Measurements from ENCODE around the gene SV2A. TPM values are rescaled to one million over a fixed set of nuclear protein-coding genes. Genes with fewer than 3 reads are reported as not detected.
A peak's percentile ranks its signal among the peaks of the same experiment; 100 is the strongest.

The SV2A gene, protein sequence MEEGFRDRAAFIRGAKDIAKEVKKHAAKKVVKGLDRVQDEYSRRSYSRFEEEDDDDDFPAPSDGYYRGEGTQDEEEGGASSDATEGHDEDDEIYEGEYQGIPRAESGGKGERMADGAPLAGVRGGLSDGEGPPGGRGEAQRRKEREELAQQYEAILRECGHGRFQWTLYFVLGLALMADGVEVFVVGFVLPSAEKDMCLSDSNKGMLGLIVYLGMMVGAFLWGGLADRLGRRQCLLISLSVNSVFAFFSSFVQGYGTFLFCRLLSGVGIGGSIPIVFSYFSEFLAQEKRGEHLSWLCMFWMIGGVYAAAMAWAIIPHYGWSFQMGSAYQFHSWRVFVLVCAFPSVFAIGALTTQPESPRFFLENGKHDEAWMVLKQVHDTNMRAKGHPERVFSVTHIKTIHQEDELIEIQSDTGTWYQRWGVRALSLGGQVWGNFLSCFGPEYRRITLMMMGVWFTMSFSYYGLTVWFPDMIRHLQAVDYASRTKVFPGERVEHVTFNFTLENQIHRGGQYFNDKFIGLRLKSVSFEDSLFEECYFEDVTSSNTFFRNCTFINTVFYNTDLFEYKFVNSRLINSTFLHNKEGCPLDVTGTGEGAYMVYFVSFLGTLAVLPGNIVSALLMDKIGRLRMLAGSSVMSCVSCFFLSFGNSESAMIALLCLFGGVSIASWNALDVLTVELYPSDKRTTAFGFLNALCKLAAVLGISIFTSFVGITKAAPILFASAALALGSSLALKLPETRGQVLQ
- 1 to 10 TPM in 3 of 5 donors, under 1 TPM in 1, not detected in 1; 0.58 to 4.6 (median 2.3) TPM for total RNA-seq
- polyA plus RNA-seq, result 1 to 10 TPM in 1 of 3 donors, under 1 TPM in 2; 0.46 to 1.4 (median 1.00) TPM
- long read RNA-seq, donor 1, result 0 reads
- long read RNA-seq, donor 2, full-length matches to known transcripts, result 2 of 2 reads
- long read RNA-seq, donor 2, partial matches to known transcripts, result 0 of 2 reads
- long read RNA-seq, donor 2, other reads (novel, unspliced or antisense), result 0 of 2 reads
- long read RNA-seq, donor 3, result 0 reads
- long read RNA-seq, donor 4, full-length matches to known transcripts, result 1 of 1 reads
- long read RNA-seq, donor 4, partial matches to known transcripts, result 0 of 1 reads
- long read RNA-seq, donor 4, other reads (novel, unspliced or antisense), result 0 of 1 reads
- long read RNA-seq, donor 5, result 0 reads
- long read RNA-seq, donor 6, result 0 reads
- long read RNA-seq, donor 7, result 0 reads
- long read RNA-seq, donor 8, result 0 reads
- long read RNA-seq, donor 9, result 0 reads
- long read RNA-seq, donor 10, result 0 reads

DNA sequence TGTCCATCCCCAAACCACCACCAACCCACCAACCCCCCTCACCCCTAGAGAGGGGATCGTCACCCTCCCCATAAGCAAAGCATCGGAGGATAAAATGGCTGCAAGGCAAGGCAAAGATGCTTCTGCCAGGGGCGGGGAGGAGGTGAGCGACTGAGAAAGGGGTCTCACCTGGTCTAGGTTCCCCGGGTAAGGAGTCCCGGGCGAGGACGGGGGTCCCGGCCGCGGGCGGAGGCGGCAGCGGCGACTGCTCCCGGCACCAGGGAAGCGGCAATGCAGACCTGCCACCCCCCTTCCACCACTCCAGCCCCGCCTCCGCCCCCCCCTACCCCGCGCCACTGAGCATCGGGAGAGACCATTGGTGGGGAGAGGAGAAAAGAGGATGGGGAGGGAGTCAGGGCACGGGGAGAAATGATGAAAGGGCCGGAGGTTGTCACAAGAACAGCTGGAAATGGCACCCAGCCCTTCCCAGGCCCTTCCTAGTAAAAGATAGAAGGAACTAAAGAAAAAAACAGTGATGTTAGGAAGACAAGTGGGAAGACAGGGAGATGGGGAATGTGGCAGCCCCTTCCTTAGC, at the start of gene SV2A:
SV2A (minus strand) TSS at position 274 of the 574 bp plus-strand sequence. CDS start 4,004 bp downstream, outside the sequence.
- Histone ChIP-seq H3K4me3 (peak within 1 kb of the TSS; percentile 46 to 49 (median 47)), H3K36me3 (peaks cover 4 to 17% (median 16%) of the 10 kb centered on the region in 4 donors), H3K9me3 (no peaks in the 10 kb centered on the region), H3K27me3 (peaks cover 0 to 21% (median 15%) of the 10 kb centered on the region in 3 donors), H3K27ac (peak within 1 kb of the TSS in 1 of 5 donors; percentile 47), H3K4me1 (peaks cover 9 to 27% (median 17%) of the 10 kb centered on the region in 4 donors)
- peak; percentile 29 to 80 for DNase-seq
- intact Hi-C loops (cut with DNase I; ENCODE audit: low total_unique reads), result no loop called here
- WGBS, 5 donors, result 1 to 6% (median 3%) methylated on average over 11 to 24 of the region's 24 CpGs
- TF ChIP-seq, protein P1, sequence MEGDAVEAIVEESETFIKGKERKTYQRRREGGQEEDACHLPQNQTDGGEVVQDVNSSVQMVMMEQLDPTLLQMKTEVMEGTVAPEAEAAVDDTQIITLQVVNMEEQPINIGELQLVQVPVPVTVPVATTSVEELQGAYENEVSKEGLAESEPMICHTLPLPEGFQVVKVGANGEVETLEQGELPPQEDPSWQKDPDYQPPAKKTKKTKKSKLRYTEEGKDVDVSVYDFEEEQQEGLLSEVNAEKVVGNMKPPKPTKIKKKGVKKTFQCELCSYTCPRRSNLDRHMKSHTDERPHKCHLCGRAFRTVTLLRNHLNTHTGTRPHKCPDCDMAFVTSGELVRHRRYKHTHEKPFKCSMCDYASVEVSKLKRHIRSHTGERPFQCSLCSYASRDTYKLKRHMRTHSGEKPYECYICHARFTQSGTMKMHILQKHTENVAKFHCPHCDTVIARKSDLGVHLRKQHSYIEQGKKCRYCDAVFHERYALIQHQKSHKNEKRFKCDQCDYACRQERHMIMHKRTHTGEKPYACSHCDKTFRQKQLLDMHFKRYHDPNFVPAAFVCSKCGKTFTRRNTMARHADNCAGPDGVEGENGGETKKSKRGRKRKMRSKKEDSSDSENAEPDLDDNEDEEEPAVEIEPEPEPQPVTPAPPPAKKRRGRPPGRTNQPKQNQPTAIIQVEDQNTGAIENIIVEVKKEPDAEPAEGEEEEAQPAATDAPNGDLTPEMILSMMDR (IDR thresholded peaks at IDR 0.05), result no peak
- no peak for TF ChIP-seq POLR2AphosphoS5 (IDR thresholded peaks at IDR 0.05)
- TF ChIP-seq EP300 (IDR thresholded peaks at IDR 0.05), result no peak
- no peak for TF ChIP-seq POLR2A (IDR thresholded peaks at IDR 0.05)

DNA sequence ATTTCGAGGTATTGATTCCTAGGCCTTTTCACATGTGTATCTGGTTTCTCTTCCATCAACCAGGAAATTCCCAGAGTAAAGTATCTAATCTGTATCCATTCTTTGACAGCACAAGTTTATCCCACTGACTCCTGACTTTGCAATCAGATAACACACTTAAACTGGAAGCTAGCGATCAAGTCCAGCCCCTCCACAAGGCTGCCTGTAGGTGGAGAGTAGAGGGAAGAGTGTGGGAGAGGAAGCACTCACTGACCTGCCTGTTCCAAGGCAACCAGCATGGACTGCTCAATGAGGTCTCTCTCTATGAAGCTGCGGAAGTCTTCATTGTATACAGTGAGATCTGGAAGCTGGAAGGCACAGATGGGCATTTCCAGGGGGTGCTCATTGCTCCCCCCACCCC, 49.4 kb upstream of the SV2A start:
- intact Hi-C loops (cut with DNase I; ENCODE audit: low total_unique reads), result loop anchor here (5.0 to 10.0 kb wide), 2 partner anchors 75 to 208 kb away; no protein-coding TSS in a partner anchor

DNA sequence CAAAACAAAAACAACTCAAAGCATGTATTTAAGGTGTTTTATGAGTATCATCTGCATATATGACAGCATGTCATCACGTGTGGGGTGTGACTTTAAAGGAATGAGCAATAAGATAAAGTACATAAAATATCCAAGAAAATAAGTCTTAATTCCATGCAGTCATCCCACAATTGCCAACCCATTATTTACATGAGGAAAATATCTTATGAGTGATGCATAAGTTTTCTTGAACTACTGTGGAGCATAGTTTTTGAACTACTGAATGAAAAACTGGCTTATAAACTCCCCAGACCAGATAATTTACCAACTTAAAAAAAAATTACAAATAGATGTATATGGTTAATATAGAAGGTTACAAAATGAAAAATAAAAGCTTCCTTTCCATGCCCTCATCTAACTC, 48.8 kb upstream of the SV2A start:
- intact Hi-C loops (cut with DNase I; ENCODE audit: low total_unique reads), result loop anchor here (5.0 to 10.0 kb wide), 2 partner anchors 76 to 208 kb away; no protein-coding TSS in a partner anchor
- peaks cover 48 to 91% (median 86%) of the 10 kb centered on the region in 4 donors for H3K36me3 ChIP-seq
- no peak overlapping the region for H3K4me3 ChIP-seq
- H3K27me3 ChIP-seq, result no peaks in the 10 kb centered on the region
- H3K27ac ChIP-seq, result no peak overlapping the region
- no peak for DNase-seq
- no peaks in the 10 kb centered on the region for H3K9me3 ChIP-seq
- 63 to 79% (median 76%) methylated on average over 1 of the region's 1 CpG for WGBS, 5 donors
- TF ChIP-seq POLR2AphosphoS5 (IDR thresholded peaks at IDR 0.05), result no peak
- TF ChIP-seq POLR2A (IDR thresholded peaks at IDR 0.05), result no peak
- TF ChIP-seq, protein P1 (IDR thresholded peaks at IDR 0.05), result no peak
- TF ChIP-seq EP300 (IDR thresholded peaks at IDR 0.05), result no peak
- H3K4me1 ChIP-seq, result peaks cover 7 to 48% (median 11%) of the 10 kb centered on the region in 4 donors

More for the DNA sequence above, 49.4 kb upstream of the SV2A start:
- Histone ChIP-seq H3K27me3 (no peaks in the 10 kb centered on the region), H3K4me3 (no peak overlapping the region), H3K27ac (no peak overlapping the region), H3K4me1 (peaks cover 7 to 44% (median 11%) of the 10 kb centered on the region in 4 donors), H3K9me3 (no peaks in the 10 kb centered on the region), H3K36me3 (peaks cover 49 to 96% (median 90%) of the 10 kb centered on the region in 4 donors)
- WGBS, 5 donors, result 73 to 86% (median 81%) methylated on average over 2 to 3 of the region's 3 CpGs
- TF ChIP-seq POLR2AphosphoS5 (IDR thresholded peaks at IDR 0.05) (no peak), POLR2A (IDR thresholded peaks at IDR 0.05) (no peak)
- no peak for DNase-seq

DNA sequence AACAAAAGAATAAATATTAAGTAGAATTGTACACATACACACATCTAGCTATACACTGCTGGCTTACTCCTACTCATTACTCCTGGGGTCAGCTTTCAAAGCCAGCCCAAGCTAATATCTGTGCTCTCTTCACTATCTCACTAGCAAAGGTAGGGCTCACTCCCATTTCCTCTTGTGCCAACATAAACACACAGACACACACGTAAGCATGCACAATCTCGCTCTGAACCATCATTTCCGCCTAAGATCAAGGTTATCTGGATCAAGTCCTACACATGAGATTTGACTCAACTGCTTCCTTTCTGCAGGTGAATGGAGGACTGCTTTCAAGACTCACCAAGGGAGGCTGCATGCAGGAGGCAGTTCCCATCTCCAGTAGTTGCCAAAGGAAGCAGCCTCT, 47.8 kb upstream of the SV2A start:
- H3K27me3 ChIP-seq, result no peaks in the 10 kb centered on the region
- WGBS, 5 donors, result 31 to 56% (median 37%) methylated on average over 3 of the region's 3 CpGs
- intact Hi-C loops (cut with DNase I; ENCODE audit: low total_unique reads), result loop anchor here (5.0 to 10.0 kb wide), 2 partner anchors 77 to 209 kb away; no protein-coding TSS in a partner anchor
- H3K4me1 ChIP-seq, result peaks cover 7 to 48% (median 11%) of the 10 kb centered on the region in 4 donors
- TF ChIP-seq EP300 (IDR thresholded peaks at IDR 0.05), result no peak
- peak in 2 of 3 donors; percentile 57 to 86 for TF ChIP-seq POLR2AphosphoS5 (IDR thresholded peaks at IDR 0.05)
- H3K36me3 ChIP-seq, result peaks cover 40 to 89% (median 83%) of the 10 kb centered on the region in 4 donors
- no peak for DNase-seq
- no peak overlapping the region for H3K4me3 ChIP-seq
- peak overlapping the region in 3 of 5 donors; percentile 17 to 51 (median 40) for H3K27ac ChIP-seq
- H3K9me3 ChIP-seq, result no peaks in the 10 kb centered on the region
